ENCODE data around the gene WDR86. TPM values are rescaled to one million over a fixed set of nuclear protein-coding genes. Genes with fewer than 3 reads are reported as not detected.

WDR86 gene
- polyA plus RNA-seq, 1 experiment, result 0.04 TPM

DNA sequence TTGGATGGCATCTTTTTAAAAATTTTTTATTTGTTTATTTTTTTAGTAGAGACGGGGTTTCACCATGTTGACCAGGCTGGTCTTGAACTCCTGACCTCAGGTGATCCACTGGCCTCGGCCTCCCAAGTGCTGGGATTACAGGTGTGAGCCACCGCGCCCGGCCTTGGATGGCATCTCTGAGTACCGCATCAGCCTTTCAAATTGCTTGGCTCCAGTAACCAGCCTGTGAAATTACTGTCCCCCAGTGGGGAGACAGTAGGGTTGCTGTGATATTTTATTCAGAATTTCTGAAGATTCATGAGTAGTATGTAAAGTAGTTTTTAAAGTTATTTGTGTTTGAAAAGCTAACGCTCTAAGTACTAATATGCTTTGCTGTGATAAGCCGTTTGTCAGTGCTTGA is 67.0 kb downstream of the WDR86 start:
- Histone ChIP-seq H3K27me3 (ENCODE audit: control insufficient read depth, insufficient read depth, low read length) (peaks cover 3% of the 10 kb centered on the region), H3K36me3 (ENCODE audit: control insufficient read depth, insufficient read depth, low read length) (peaks cover 6% of the 10 kb centered on the region), H3K4me3 (ENCODE audit: low read depth, low read length) (peak overlapping the region; percentile 80)
- TF ChIP-seq, protein P1, sequence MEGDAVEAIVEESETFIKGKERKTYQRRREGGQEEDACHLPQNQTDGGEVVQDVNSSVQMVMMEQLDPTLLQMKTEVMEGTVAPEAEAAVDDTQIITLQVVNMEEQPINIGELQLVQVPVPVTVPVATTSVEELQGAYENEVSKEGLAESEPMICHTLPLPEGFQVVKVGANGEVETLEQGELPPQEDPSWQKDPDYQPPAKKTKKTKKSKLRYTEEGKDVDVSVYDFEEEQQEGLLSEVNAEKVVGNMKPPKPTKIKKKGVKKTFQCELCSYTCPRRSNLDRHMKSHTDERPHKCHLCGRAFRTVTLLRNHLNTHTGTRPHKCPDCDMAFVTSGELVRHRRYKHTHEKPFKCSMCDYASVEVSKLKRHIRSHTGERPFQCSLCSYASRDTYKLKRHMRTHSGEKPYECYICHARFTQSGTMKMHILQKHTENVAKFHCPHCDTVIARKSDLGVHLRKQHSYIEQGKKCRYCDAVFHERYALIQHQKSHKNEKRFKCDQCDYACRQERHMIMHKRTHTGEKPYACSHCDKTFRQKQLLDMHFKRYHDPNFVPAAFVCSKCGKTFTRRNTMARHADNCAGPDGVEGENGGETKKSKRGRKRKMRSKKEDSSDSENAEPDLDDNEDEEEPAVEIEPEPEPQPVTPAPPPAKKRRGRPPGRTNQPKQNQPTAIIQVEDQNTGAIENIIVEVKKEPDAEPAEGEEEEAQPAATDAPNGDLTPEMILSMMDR (IDR thresholded peaks at IDR 0.05; ENCODE audit: insufficient read depth, low read depth, low read length), result no peak
- ChIA-PET CTCF (interaction anchor here (0.6 to 2.8 kb wide), 3 partner anchors 9 to 178 kb away, joined by 3 to 14 read pairs (median 7); no protein-coding TSS in a partner anchor), POLR2A (no interaction called here)
- no peak for DNase-seq (ENCODE audit: low read depth)

DNA sequence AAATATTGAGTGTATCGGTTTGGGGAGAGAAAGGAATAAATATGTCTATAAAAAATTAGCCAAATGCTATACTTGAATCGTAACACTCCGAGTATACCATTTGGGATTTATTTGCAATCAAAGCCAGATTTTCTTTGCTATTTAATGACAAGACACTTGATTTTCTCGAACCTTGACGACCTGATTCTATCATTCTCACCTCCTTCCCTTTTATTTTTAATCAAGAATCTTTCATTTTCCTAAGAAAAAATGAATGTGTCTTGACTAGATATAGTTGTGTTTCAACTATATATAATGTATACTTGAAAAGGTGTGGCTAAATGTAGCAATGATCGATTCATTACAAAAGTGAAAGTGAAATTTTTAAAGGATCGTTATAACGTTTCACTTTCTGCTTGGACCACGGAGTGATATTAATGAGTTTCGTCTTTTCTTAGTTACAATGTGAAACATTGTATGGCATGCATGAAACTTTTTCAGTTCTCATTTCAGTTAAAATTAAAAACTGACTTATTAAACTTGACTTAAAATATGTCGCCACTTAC is 67.7 kb downstream of the WDR86 start:
- ChIA-PET CTCF (interaction anchor here (0.9 to 3.5 kb wide), 10 partner anchors 9 to 98 kb away, joined by 3 to 16 read pairs (median 4); no protein-coding TSS in a partner anchor), POLR2A (no interaction called here)
- Histone ChIP-seq H3K4me3 (ENCODE audit: low read depth, low read length) (peak overlapping the region; percentile 80), H3K27me3 (ENCODE audit: control insufficient read depth, insufficient read depth, low read length) (peaks cover 3% of the 10 kb centered on the region), H3K36me3 (ENCODE audit: control insufficient read depth, insufficient read depth, low read length) (peaks cover 6% of the 10 kb centered on the region)
- TF ChIP-seq, protein P1 (IDR thresholded peaks at IDR 0.05; ENCODE audit: insufficient read depth, low read depth, low read length), result no peak
- no peak for DNase-seq (ENCODE audit: low read depth)

DNA sequence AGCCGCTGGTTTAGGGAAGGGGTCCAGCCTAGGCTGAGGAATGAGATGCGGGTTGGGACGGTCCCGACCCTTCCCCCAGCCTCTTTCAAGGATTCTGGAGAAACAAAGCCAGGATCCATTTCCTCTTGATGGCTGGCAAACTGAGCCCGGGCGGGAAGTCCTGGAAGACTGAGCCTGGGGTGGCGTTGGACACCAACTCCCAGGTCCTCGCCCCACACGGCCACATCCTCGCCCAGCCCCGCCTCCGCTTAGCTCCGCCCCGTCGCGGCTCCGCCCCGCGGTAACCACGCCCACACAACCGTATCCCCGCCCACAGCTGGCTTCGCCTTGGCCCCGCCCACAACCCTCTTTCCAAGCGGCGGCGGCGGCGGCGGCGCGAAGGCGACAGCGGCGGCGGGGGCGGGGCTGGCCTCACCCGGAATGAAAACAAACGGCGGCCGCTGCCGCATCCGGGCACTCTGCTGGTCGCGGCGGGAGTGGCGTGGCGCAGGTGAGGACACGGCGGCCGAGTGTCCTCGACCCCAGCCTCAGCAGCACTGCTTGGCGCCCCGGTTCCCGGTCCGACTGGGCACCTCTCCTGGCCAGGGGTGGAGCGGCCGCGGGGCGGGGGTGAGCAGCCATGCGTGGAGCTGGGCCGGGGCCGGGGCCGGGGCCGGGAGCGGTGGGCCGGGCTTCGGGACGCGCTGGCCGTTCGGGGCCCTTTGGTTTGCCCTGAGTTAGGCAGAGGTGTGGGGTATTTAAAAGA is 68.3 kb downstream of the WDR86 start, which contains the start of gene NUB1:
Gene NUB1 (plus strand): TSS at position 456 of the 745 bp plus-strand sequence. CDS start 3,538 bp downstream, outside the sequence.
- CTCF ChIA-PET, result interaction anchor here (0.9 to 3.5 kb wide), 10 partner anchors 8 to 97 kb away, joined by 3 to 16 read pairs (median 4); no protein-coding TSS in a partner anchor
- peaks cover 3% of the 10 kb centered on the region for H3K27me3 ChIP-seq (ENCODE audit: control insufficient read depth, insufficient read depth, low read length)
- DNase-seq (ENCODE audit: low read depth), result peak; percentile 14
- peaks cover 4% of the 10 kb centered on the region; the same call in 1 of the 2 replicates for H3K36me3 ChIP-seq (ENCODE audit: control insufficient read depth, insufficient read depth, low read length)
- TF ChIP-seq, protein P1 (IDR thresholded peaks at IDR 0.05; ENCODE audit: insufficient read depth, low read depth, low read length), result no peak
- POLR2A ChIA-PET, result no interaction called here
- peak within 1 kb of the TSS; percentile 80 for H3K4me3 ChIP-seq (ENCODE audit: low read depth, low read length)

DNA sequence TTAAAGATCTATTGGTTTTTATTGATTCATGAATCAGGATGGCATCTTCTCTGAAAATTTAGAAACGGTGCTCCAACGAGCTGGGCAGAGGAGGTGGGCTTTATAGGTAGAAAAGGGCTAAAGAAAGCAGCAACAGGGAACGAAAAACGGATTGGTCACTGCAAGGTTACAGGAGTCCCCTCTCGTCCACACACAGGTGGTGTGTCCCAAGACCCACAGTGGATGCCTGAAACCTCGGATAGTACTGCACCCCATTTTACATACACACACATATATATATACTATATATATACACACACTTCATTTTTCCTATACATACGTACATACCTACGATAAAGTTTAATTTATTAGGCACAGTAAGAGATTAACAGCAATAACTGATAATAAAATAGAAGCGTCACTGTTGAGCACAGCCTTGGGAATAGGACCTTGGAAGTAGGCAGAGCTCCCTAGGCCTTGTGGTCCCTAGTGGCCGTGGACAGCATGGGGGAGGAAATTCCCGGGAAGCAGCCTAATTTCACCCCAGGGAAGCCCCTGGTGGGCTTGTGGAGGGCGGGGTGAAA is 69.0 kb downstream of the WDR86 start:
- TF ChIP-seq, protein P1 (IDR thresholded peaks at IDR 0.05; ENCODE audit: insufficient read depth, low read depth, low read length), result peak; percentile 11; the same call in 1 of the 2 replicates
- H3K36me3 ChIP-seq (ENCODE audit: control insufficient read depth, insufficient read depth, low read length), result peaks cover 1% of the 10 kb centered on the region; the same call in 1 of the 2 replicates
- DNase-seq (ENCODE audit: low read depth), result no peak
- ChIA-PET CTCF (interaction anchor here (0.9 to 3.5 kb wide), 8 partner anchors 11 to 97 kb away, joined by 3 to 16 read pairs (median 5); no protein-coding TSS in a partner anchor), POLR2A (no interaction called here)
- H3K27me3 ChIP-seq (ENCODE audit: control insufficient read depth, insufficient read depth, low read length), result peaks cover 3% of the 10 kb centered on the region
- H3K4me3 ChIP-seq (ENCODE audit: low read depth, low read length), result peak overlapping the region; percentile 35; the same call in 1 of the 2 replicates
